Upper lobe of left lung (tissue), 4 donors: ENCODE results near the gene TRAPPC2.

ENCODE experiments used
- POLR2AphosphoS5 ChIP-seq, 2 donors: sonication (generic); formaldehyde crosslinking; IDR thresholded peaks; one replicate each; pipeline ENCODE4 v1.5.1; 2017; ENCODE audit warnings: antibody characterized with exemption in 2 of 2
- TF ChIP-seq, protein P1 (sequence below), 6 experiments: fragments of 450-650 bp in 4 of 6; fragments of 200-600 bp in 2 of 6; sonication (generic) in 2 of 6; IDR thresholded peaks; one replicate each; pipeline ENCODE4 v1.5.1; 2016 to 2019; ENCODE audit warnings: antibody characterized with exemption in 6 of 6

DNA sequence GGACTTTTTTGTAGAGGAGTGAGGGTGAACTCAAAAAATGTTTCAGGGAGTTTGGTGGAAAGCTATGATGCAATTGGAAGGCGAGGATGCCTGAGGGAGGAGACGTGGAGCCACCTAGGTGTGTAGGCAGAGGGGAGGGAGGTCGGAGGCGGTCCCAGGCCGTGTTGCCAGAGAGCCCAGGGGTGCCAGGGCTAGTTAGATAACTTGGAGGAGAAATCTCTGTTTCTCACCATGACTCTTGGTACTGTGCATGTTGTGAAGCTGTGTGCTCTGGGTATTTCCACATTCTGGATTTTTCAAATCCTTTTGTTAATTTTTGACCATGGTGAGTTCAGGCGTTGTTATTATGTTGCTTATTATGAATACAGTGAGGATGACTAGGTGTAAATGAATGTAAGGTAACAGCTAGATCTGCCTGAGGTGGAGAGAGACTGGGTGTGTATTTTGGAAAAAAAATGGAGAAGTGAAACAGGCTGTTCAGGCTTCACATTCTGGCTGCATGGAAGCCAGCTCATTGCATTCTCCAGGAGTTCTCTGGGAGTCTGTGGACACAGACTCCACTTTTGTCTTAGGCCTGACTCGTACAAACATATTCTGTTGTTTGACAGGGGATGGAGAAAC, 41.0 kb downstream of the TRAPPC2 start:
- TF ChIP-seq, protein P1, sequence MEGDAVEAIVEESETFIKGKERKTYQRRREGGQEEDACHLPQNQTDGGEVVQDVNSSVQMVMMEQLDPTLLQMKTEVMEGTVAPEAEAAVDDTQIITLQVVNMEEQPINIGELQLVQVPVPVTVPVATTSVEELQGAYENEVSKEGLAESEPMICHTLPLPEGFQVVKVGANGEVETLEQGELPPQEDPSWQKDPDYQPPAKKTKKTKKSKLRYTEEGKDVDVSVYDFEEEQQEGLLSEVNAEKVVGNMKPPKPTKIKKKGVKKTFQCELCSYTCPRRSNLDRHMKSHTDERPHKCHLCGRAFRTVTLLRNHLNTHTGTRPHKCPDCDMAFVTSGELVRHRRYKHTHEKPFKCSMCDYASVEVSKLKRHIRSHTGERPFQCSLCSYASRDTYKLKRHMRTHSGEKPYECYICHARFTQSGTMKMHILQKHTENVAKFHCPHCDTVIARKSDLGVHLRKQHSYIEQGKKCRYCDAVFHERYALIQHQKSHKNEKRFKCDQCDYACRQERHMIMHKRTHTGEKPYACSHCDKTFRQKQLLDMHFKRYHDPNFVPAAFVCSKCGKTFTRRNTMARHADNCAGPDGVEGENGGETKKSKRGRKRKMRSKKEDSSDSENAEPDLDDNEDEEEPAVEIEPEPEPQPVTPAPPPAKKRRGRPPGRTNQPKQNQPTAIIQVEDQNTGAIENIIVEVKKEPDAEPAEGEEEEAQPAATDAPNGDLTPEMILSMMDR (IDR thresholded peaks at IDR 0.05) = no peak
- no peak for TF ChIP-seq POLR2AphosphoS5 (IDR thresholded peaks at IDR 0.05)
